Stomach smooth muscle (tissue), 2 donors: ENCODE measurements around the gene CFAP57.

Experiments used
- H3K27ac ChIP-seq: one replicate; pipeline ENCODE4 v1.7.0; 2013; ENCODE audit warnings: mild to moderate bottlenecking, low read length, inconsistent platforms
- H3K27me3 ChIP-seq, 2 donors: one replicate each; pipeline ENCODE4 v1.7.0; 2013; ENCODE audit warnings: low read length in 2 of 2; ENCODE audit not compliant: insufficient read depth in 2 of 2, control insufficient read depth in 1 of 2
- H3K36me3 ChIP-seq, 2 donors: one replicate each; pipeline ENCODE4 v1.7.0; 2013; ENCODE audit warnings: low read length in 2 of 2; ENCODE audit not compliant: control insufficient read depth in 2 of 2, insufficient read depth in 2 of 2
- H3K4me1 ChIP-seq: one replicate; pipeline ENCODE4 v1.7.0; 2013; ENCODE audit warnings: low read length; ENCODE audit not compliant: control insufficient read depth, insufficient read depth
- H3K4me3 ChIP-seq, 2 donors: one replicate each; pipeline ENCODE4 v1.7.0; 2013; ENCODE audit warnings: low read length in 2 of 2
- H3K9ac ChIP-seq, 2 donors: one replicate each; pipeline ENCODE4 v1.7.0; 2013; ENCODE audit warnings: low read length in 2 of 2, mild to moderate bottlenecking in 1 of 2
- H3K9me3 ChIP-seq, 2 donors: one replicate each; pipeline ENCODE4 v1.7.0; 2013; ENCODE audit warnings: low read length in 2 of 2; ENCODE audit not compliant: control insufficient read depth in 2 of 2
- donor health status: healthy.
- donor health status: Pancreatic carcinoma.

Gene CFAP57

DNA sequence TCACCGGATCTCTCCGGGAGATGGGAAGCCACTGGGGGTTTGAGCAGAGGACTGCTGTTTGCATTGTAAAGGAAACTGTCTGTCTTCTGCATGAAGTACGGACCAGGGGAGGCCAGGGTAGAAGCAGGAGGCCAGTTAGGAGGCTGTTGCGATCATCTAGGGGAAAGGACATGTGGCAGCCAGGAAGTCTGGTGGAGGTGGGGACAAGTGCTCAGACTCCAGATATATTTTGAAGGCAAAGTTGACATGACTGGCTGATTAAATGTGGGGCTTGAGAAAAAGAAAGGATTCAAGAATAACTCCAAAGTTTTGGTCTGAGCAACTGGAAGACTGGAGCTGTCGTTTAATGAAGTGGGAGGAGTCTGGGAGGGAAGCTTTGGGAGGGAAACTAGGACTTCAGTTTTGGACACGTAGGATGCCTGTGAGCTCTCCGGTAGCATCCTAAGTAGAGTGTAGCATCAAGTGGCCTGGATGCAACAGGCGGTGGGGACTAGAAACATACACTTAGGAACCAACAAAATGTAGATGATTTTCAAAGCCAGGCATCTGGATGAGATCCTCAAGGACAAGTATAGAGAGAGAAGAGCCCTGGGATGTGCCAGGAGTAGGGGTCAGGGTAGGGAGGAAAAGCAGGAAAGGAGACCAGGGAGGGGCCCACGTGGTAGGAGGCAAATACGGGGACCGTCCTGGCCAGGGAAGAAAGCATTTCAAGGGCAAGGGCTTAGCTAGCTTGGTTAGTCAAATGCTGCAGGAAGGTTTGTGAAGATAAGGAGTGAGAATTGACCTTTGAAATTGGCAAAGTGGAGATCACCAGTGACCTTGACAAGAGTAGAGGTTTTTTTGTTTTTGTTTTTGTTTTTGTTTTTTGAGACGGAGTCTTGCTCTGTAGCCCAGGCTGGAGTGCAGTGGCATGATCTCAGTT, 116.9 kb downstream of the CFAP57 start:
- Histone ChIP-seq H3K9ac (no peak overlapping the region), H3K27ac (no peak overlapping the region), H3K9me3 (no peaks in the 10 kb centered on the region), H3K36me3 (no peaks in the 10 kb centered on the region), H3K4me1 (no peaks in the 10 kb centered on the region), H3K27me3 (peaks cover 5 to 10% of the 10 kb centered on the region in 2 donors), H3K4me3 (no peak overlapping the region)

DNA sequence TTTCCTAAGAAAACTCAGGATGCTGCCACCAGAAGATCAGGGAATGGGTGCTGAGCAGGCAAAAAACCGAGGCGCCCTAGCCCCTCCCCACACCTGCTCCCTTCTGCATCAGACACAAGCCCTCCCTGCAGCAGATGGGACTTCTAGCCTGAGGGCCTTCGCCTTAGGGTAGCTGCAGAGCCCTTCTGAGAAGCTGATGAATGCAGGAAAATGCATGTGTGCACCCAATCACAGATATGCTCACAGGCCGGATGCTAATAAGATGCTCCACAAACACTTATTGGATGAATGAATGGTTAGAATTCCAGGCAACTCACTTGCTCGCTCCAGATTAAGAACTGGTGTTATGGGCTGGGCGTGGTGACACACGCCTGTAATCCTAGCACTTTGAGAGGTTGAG, 120.1 kb downstream of the CFAP57 start:
- Histone ChIP-seq H3K4me3 (no peak overlapping the region), H3K27ac (no peak overlapping the region), H3K27me3 (no peaks in the 10 kb centered on the region), H3K9me3 (no peaks in the 10 kb centered on the region), H3K36me3 (no peaks in the 10 kb centered on the region), H3K4me1 (peaks cover 9% of the 10 kb centered on the region), H3K9ac (no peak overlapping the region)

DNA sequence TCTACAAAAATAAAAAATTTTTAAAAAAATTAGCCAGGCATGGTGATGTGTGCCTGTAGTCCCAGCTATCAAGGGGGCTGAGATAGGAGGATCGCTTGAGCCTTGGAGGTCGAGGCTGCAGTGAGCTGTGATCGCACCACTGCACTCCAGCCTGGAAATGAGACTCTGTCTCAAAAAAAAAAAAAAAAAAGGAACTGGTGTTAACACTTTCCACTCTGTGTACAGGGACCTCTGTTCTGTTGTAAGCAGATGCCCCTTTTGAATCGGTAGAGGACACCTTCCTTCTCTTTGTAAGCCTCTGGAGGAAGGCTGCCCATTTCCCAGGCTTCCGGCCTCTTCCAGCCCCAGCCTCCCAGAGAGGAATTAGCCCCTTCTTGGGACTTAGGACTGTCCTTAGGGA, 120.5 kb downstream of the CFAP57 start:
- no peak overlapping the region for H3K27ac ChIP-seq
- H3K36me3 ChIP-seq, result no peaks in the 10 kb centered on the region
- H3K4me3 ChIP-seq, result no peak overlapping the region
- peaks cover 9% of the 10 kb centered on the region for H3K4me1 ChIP-seq
- no peaks in the 10 kb centered on the region for H3K27me3 ChIP-seq
- no peak overlapping the region for H3K9ac ChIP-seq
- H3K9me3 ChIP-seq, result no peaks in the 10 kb centered on the region

DNA sequence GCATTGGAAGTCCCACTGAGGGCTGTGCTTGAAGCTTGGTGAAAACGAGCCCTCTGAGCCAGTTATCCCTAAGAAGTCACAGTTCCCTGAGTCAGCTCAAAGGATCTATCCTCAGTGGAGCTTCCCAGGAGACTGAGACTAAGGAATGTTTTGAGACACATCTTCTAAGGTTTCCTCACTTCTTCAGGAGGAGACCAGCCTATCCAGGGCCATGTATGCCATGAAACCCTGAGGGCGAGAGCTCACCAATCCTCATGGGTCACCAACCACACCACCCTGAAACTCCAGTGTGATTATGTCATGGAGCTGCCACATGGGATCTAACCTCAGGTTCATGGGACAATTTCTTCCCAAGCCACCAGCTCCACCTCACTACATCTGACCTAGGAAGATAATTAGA, 121.0 kb downstream of the CFAP57 start:
- Histone ChIP-seq H3K27me3 (no peaks in the 10 kb centered on the region), H3K4me1 (peaks cover 9% of the 10 kb centered on the region), H3K4me3 (no peak overlapping the region), H3K27ac (no peak overlapping the region), H3K9ac (no peak overlapping the region), H3K9me3 (no peaks in the 10 kb centered on the region), H3K36me3 (no peaks in the 10 kb centered on the region)

DNA sequence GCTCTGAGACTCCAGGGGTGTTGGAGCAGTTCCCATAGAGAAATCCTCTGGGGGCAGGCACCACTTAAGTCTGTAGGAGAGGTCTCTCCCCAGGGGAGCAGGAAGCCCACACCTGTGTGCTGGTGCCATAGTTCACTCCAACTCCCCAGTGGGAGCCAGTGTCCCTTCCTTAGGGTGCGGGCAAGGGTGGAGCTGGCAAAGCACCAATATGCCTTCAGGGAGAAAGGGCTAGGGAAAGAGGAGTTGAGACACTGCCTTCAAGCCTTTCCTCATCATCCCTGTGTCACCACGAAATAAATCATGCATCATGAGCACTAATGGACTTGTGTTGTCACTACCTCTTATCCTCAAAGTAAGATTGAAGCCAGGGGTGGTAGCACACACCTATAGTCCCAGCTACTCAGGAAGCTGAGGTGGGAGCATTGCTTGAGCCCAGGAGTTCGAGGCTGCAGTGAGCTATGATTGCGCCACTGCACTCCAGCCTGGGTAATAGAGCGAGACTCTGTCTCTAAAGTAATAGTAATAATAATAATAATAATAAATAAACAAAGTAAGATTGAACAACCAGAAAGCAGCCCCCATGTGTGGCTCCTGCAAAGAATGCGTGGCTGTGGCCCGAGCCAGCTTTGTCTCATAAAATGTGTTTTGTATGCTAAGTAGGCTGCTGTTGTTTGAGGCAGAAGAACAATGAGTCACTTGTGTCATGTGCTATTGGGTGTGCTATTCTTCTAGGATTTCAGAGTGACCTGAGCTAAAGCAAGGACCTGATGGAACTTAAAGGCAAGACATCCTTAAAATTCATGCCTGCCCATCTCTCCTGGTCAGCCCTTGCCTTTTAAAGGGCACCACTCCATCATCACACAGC, 122.0 kb downstream of the CFAP57 start:
- Histone ChIP-seq H3K27ac (no peak overlapping the region), H3K4me1 (peaks cover 9% of the 10 kb centered on the region), H3K27me3 (no peaks in the 10 kb centered on the region), H3K36me3 (no peaks in the 10 kb centered on the region), H3K4me3 (no peak overlapping the region), H3K9me3 (no peaks in the 10 kb centered on the region), H3K9ac (no peak overlapping the region)

DNA sequence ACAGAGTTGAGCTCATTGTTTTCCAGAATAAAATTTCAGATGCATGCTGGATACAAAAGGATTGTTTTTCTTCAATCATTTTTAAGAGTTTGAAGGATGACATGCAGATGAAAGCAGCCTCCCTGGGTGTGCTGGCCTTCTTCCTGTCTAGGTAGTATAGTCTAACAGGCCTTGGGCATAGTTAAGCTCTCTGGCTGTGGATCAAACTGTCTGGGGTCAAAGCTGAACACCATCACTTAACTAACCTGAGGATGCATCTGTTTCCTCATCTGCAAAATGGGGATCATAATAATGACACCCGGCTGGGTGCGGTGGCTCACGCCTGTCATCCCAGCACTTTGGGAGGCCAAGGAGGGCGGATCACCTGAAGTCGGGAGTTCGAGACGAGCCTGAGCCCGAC, 122.6 kb downstream of the CFAP57 start:
- H3K9me3 ChIP-seq, result no peaks in the 10 kb centered on the region
- no peak overlapping the region for H3K27ac ChIP-seq
- H3K36me3 ChIP-seq, result no peaks in the 10 kb centered on the region
- peaks cover 9% of the 10 kb centered on the region for H3K4me1 ChIP-seq
- no peaks in the 10 kb centered on the region for H3K27me3 ChIP-seq
- no peak overlapping the region for H3K9ac ChIP-seq
- no peak overlapping the region for H3K4me3 ChIP-seq

DNA sequence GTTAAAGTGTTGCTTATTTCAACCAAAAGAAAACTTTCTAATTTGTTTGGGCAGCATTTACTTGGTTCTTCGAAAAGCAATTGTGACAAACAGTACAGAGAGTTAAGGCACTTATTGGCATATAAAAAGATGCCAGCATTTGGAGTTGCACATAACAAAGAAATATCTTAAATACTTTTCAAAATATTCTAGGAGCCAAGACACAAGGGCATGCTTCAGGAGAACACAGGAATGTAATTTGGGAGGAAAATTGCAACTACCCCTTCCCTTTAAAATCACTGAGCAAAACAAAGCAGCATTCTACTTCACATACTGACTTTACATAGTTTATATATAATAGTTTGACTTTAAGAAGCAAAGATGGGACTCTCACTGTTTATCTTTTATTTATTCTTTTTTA, 124.1 kb downstream of the CFAP57 start:
- H3K27me3 ChIP-seq, result no peaks in the 10 kb centered on the region
- H3K9ac ChIP-seq, result no peak overlapping the region
- H3K27ac ChIP-seq, result no peak overlapping the region
- H3K36me3 ChIP-seq, result no peaks in the 10 kb centered on the region
- no peak overlapping the region for H3K4me3 ChIP-seq
- H3K4me1 ChIP-seq, result peaks cover 9% of the 10 kb centered on the region
- H3K9me3 ChIP-seq, result no peaks in the 10 kb centered on the region

DNA sequence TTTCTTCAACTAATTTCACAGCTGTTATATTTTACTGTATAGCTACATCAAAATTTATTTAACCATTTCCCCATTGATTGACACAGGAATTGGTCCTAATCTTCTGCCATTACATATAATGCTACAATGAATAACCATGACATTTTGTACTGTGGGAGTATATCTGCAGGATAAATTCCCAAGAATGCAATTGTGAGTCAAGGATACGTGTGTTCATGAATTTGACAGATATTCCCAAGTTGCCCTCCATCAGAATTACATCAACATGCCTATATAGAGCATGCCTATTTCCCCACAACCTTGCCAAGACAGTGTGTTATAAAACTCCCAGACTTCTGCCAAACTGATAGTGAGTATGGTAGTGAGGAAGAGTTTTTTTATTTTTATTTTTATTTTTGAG, 125.9 kb downstream of the CFAP57 start:
- no peak overlapping the region for H3K4me3 ChIP-seq
- no peak overlapping the region for H3K27ac ChIP-seq
- peaks cover 9% of the 10 kb centered on the region for H3K4me1 ChIP-seq
- no peaks in the 10 kb centered on the region for H3K36me3 ChIP-seq
- H3K27me3 ChIP-seq, result no peaks in the 10 kb centered on the region
- no peaks in the 10 kb centered on the region for H3K9me3 ChIP-seq
- no peak overlapping the region for H3K9ac ChIP-seq

DNA sequence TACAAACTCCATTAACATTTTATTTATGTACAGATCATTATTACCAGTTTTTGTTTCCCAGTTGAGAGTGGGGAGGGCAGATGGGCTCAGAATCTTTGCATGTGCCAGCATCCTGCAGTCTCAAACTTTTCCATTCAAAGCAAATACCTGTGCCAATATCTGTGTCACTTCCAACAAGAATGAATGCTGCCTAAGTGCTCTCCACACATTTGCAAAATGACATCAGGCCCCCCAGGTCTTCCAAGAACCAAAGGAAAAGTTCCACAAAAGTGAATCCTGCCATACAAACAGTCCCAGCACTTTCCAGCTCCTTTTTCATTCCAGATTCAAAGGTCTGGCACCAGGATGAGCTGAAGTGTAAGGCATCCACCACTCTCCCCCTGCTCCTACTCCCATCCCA, 127.0 kb downstream of the CFAP57 start:
- Histone ChIP-seq H3K36me3 (no peaks in the 10 kb centered on the region), H3K9ac (no peak overlapping the region), H3K27ac (no peak overlapping the region), H3K9me3 (no peaks in the 10 kb centered on the region), H3K4me1 (peaks cover 9% of the 10 kb centered on the region), H3K4me3 (no peak overlapping the region), H3K27me3 (no peaks in the 10 kb centered on the region)

DNA sequence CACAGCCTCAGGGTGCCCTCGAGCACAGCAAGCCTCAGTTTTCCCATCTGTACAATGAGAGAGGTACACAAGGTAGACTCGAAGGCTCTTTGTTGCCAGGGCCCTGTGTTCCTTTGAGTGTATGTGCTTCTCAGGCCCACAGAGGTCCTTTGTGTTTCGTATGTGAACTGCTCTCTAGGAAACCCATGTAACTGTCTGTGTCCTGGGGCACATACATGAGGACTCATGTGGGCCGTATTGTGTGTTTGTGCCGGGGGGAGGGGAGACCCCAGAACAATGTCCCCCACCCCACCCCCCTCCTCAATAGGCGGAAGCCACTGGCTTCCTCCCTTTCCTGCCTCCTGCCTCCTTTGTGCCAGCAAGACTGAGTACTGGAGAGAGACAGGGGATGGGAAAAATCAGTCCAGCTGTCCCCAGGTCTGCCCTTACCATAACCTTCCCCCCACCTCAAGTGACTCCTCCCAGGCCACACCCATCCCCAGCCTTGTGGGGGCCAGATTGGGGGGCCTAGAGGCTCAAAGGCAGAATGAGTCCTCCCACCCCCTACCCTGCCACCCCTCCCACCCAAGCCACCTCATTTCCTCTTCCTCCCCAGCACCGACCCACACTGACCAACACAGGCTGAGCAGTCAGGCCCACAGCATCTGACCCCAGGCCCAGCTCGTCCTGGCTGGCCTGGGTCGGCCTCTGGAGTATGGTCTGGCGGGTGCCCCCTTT, 128.4 kb downstream of the CFAP57 start, which contains the start of gene TIE1:
TSS of gene TIE1 (plus strand) at position 605 of the 717 bp plus-strand sequence. CDS start at position 695, 90 bp downstream.
- H3K9me3 ChIP-seq, result no peaks in the 10 kb centered on the region
- no peak within 1 kb of the TSS for H3K9ac ChIP-seq
- H3K4me1 ChIP-seq, result no peaks in the 10 kb centered on the region
- H3K4me3 ChIP-seq, result peak within 1 kb of the TSS in 1 of 2 donors; percentile 8
- H3K36me3 ChIP-seq, result no peaks in the 10 kb centered on the region
- no peak within 1 kb of the TSS for H3K27ac ChIP-seq
- H3K27me3 ChIP-seq, result no peaks in the 10 kb centered on the region
